Hematopoietic multipotent progenitor cell treated with erythropoietin and hydrocortisone succinate and interleukin-3 and kit ligand, for 17 days (in vitro differentiated cells): ENCODE measurements around the gene ABCC4.

Experiments used
- DNase-seq: peaks from one replicate; pipeline ENCODE4 v3.0.0-alpha.2; 2015; ENCODE audit warnings: low spot score

The ABCC4 gene

GRCh38 chr13:94992036-94992960, 309.0 kb downstream of the ABCC4 start:
- no peak for DNase-seq

DNA sequence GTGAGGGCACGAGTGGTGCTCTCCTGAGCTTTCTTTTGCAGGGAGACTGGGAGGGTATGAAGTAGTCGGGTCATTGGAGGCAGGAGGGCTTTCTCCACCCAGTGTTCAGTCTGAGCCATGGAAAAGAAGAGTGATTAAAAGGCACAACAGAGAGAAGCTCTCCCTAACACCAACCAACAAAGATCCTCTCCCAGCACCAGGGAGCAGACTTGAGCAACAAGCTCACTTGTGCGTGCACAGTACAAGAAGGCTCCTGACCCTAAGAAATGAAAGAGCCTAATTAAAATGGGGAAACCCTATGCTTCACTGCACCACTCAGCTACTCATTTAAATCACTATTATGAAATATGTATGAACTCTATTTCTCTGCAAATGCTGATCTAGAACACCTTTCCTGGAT, 312.6 kb downstream of the ABCC4 start:
- no peak for DNase-seq

GRCh38 chr13:94987869-94988268, 313.4 kb downstream of the ABCC4 start:
- DNase-seq = no peak

GRCh38 chr13:94987081-94987480, 314.2 kb downstream of the ABCC4 start:
- DNase-seq = no peak

DNA sequence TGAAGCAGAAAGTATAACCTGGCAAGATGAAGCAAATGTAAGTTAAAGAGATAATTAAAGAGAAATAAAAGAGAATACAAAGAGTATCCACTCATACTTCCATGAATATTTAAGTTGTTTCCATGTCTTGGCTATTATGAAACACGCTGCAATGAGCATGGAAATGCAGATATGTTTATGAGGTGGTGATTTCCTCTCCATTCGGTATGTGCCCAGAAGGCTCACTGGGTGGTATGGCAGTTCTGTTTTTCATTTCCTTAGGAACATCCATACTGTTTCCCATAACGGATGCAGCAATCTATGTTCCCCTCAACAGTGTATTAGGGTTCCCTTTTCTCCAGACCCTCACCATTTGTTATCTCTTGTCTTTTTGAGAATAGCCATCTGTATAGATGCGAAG, 316.3 kb downstream of the ABCC4 start:
- DNase-seq = no peak

GRCh38 chr13:94978516-94978915, 322.7 kb downstream of the ABCC4 start:
- DNase-seq = no peak

DNA sequence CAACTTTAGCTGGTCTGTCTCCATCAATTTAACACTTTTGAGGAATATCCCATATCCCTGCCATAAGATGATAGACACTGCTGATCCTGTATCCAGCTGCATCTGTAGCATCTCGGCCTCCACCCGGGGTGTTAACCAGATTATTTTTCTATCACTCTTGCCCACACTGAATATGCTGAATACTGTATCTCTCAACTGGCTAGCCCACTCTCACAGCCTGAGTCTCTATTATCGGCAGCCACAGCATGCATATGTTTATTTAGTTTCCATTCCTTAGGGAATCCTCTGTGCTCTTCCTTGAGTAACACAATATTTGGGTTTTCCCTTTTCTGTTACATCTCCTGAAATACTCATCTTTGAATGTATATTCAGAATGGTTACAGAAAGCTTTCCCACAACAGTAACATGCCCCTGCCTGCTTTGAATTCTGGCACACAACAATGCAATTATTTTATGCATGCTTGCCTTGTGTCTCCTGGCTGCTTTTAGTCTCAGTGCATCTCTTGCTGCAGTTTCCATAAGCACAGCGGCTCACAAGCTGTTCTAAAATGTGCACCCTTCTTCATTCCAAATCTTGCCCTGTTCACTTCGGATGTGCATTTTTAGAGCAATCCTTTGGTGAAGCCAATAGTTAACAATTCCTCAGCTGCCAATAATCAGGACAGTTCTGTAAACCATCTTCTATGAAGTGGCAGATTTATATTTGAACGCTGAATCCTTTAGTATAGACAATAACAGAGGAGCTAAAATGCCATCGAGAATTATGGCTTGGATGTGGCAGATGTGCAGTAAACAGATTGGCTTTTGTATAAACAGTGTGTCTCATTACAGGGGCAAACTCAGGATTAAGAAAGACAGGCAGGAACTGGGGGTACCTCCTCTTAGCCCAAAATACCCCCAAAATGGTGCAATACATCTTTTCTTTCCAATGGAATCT, 327.0 kb downstream of the ABCC4 start:
- DNase-seq = no peak

DNA sequence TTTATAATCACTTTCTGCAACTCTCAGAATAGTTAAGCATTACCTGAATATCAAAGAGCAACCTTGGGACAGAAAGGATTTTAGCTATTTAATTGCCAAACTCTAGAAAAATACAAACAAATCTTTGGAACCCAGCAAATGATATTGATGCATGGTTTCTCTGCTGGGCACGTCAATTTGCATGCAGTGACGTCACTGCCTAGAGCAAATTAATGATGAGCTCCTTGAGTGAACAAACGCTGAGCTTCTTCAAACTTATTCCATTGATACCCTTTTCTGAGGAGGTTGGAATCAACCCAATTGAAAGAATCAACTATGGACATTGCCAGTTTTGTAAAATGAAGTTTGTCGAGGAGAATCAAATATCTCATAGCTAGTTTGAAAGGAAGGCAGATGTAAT, 329.0 kb downstream of the ABCC4 start:
- no peak for DNase-seq
